HUDEP-2 (cell line): Measurements from ENCODE around the gene PLEKHM3.
"Not testable (repeated sequence)": the region's sequence is repeated elsewhere in the genome, so short reads cannot be mapped to it uniquely, and the experiment has no call there.

Experiments
- DNase-seq, 76 experiments: peaks; one replicate each; lab custom pipeline; 2025; ENCODE audit not compliant: unreplicated experiment in 76 of 76; lab: John Stamatoyannopoulos, UW

Gene PLEKHM3

DNA sequence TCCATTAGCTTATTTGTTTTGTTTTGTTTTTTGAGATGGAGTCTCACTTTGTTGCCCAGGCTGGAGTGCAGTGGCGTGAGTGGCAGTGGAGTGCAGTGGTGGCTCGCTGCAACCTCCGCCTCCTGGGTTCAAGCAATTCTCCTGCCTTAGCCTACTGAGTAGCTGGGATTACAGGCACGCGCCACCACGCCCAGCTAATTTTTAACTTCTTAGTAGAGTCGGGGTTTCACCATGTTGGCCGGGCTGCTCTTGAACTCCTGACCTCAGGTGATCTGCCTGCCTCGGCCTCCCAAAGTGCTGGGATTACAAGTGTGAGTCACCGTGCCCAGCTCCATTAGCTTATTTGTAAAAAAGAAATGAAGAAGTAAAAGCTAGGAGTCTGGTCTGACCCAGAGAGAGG is 213.7 kb downstream of the PLEKHM3 start:
- DNase-seq: not testable (repeated sequence)

DNA sequence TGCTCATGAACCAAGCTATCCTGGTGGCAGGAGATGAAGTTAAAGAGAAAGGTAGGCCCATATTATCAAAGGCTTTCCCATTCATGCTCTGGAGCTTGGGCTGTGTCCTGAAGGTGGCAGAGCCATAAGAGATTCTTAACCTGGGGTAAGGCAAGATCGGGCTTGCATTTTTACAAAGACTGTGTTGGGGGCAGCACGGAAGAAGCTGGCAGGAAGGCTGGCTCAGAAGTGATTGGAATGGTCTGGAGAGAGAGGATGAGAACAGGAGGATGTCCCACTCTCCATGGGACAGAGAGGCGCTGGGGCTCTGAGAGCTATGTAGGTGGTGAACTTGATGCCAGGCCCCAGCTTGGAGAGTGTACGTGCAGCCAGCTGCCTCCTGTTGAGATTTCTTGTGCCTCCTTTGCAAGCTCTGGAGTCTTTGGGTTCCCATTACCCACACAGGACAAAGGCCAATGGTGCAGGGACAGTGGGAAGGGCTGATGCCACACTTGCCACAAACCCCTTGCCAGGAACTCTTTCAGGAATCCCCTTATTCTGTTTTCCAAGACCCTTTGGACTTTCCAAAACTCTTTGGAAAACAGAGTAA is 215.0 kb downstream of the PLEKHM3 start:
- no peak for DNase-seq

DNA sequence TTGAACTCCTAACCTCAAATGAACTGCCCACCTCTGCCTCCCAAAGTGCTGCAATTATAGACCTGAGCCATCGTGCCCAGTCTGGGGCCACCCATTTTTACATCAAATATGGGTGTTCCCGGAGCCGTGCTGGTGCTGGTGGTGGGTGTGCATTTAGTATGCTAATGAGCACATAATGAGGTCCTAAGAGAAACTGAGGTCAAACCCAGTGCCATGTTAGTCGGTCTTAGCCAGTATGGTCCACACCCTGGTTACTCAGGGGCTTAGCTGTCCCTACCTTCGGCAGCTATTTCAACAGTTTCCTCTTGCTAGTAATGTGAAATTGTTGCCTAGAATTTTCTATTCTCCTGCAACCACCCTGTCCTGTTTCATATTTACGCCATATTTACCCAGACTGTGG is 217.2 kb downstream of the PLEKHM3 start:
- DNase-seq: no peak

DNA sequence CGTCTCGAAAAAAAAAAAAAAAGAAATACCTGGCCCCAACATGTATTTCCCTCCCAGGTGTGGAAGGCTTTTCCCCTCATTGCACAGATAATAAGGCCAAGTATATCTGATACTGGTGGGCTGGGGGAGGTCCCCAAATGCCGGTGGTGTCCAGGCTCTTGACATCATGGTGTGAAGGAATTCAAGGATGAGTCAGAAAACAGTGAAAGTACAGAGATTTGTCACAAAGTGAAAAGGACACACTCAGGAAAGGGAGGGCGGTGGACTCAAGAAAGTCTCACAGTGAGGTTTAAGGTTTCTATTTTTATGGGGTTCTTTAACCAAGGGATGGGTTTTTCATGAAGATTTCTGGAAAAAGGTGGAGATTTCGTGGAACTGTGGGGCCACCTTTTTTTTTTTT is 217.8 kb downstream of the PLEKHM3 start:
- DNase-seq: no peak

DNA sequence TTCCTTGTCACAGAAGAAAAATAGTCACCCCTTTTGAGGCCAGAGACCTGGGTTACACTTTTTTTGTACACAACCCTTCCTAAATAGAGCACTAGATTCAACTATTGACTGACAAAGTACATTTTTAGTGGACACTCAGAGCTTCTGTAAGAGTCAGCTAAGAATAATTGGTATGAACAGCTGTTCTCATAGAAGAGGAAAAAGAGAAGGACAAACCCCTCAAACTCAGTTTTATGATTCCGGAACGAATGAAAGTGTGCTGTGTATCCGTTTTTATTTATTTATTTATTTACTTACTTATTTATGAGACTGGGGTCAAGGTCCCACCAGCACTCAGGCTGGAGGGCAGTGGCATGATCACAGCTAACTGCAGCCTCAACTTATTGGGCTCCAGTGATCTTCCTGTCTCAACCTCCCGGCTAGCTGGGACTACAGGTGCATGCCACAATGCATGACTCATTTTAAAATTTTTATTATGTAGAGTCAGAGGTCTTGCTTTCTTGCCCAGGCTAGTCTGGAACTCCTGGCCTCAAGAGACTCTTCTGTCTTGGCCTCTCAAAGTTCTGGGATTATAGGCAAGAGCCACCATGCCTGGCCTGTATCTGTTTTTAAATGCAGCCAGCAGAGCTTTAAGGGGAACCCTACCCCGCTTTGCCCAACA is 219.6 kb downstream of the PLEKHM3 start:
- no peak for DNase-seq

DNA sequence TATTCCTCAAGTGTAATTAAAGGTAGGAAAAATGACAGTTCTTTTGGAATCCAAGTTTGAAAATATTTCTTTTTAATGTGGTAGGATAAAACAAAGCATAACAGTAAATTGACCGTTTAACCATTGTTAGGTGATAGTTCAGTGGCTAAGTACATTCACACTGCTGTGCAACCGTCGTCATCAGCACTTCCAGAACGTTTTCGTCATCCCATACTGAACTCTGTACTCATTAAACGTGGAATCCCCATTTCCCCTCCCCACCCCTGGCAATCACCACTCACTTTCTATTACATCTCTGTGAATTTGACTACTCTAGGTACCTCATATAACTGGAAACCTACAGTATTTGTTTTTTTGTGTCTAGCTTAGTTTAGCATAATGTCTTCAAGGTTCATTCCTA is 222.7 kb downstream of the PLEKHM3 start:
- no peak for DNase-seq

DNA sequence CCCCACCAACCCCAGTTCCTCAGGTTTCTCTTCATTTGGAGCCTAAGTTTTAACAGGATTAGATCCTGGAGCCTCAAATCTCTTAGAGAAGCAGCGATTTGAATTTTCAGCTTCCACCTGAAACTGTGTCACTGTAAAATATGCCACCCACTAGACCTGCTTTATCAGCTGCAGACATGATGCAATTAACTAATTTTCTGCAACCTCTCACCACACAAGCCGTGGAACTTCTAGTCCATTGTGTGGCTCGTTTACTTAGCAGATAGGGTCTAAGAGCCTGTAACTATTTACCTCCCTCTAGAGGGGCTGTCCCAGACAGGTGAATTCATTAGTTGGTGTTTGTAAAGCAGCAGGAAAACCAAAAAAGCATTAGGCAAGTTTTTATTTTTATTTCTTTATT is 224.1 kb downstream of the PLEKHM3 start:
- no peak for DNase-seq

DNA sequence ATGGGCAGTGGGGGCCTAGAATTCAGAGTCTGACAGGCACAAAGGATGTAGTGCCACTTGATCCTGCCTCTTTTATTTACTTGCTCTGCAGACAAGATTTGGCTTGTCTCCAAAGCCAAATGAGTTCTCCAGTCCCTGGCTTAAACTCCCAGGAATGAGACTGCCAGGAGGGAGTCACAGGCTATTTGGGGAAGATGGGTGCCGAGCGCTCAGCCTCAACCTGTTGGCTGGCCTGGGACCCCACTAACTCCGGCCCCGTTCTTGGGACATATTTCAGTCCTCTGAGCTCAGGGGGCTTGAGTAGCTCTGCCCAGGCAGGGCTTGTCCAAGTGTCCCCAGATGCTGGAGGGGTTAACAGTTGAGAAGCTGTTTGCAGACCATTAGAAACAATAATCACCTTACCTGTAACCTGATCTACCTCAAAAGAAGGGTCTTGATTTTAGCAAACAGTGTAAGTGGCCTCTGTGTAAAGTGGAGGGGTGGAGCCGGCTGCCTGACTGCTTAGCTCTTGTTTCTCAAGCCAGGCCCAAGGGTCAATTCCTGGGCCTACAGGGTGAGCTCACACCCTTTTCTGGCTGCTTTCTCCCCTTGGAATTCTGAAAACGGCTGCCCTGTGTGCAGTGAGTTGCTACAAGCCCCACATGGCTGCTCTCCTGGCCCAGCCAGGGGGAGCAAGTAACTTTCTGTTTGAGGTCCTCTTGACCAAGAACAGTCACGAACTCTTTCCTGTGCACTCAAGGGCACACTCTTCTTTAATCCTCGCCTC is 228.6 kb downstream of the PLEKHM3 start:
- no peak for DNase-seq

DNA sequence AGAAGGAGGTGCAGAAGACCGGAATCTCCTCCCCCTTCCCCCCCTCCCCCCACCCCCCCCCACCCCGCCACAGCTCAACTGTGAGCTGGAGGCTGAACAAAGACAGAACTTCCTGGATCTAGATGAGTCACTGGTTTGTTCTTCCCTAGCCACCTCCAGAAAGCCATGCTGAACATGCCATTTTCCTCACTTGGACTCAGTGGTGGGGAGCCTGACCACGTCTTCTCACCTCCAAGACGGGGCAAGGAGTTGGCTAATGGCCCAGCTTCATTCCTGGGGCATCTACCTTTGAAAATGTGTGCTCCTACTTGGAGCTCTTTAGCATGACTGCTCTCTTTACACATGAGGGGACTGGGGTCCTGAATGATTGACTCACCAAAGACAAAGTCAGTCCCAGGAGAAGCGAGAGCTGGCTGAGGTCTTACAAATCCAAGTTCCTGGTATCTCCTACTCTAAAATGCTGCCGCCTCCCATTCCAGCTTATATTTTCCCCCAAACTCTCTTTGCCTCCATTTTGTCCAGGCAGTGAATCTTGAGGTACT is 233.0 kb downstream of the PLEKHM3 start:
- peak in 1 of 76 experiments; percentile 1 for DNase-seq

DNA sequence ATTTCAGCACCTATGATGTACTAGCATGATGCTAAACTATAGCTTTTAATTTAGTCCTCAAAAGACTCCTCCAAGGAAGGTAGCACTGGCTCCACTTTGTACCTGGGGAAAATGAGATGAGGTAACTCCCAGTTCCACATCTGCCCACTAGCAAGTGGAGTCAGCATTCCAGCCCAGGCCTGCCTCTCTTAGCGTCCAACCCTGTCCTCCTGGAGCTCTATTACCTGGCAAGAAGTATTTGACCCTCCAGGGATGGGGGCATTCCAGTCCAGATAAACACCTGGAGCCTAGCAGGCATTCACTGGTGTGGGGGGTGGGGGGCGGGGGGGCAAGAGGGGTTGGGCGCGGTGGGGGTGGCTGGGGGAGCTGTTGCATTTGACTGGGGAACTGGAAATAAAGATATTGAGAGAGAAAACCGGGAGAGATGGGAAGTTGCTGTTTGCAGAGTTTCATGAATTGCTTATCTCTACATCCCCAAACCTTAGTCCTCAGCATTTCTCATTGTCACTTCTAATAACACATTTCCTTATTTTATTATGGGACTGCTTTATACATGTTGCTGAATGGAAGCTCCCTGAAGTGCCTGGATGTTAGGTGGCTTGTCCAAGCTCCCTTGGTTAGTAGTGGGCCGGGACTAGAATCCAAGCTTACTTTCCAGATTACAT is 233.6 kb downstream of the PLEKHM3 start:
- DNase-seq: no peak

DNA sequence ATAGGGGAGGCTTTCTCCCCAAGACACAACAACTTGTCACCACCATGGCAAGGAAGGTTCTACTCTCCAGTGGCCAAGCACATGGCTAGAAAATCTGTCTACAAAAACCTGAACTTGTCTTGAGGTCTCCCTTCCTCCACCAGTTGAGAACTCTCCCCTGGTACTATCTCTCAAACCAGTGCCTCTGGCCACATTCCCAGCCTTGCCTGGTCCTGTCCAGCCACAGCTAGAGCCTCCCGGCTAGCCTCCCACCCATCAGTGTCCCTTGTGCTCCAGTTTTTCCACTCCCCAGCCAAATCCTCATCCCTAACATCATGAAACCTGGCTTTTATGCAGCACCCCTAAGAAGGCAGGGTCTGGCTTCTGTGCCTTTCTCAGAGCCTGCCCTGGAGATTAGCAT is 234.4 kb downstream of the PLEKHM3 start:
- no peak for DNase-seq

DNA sequence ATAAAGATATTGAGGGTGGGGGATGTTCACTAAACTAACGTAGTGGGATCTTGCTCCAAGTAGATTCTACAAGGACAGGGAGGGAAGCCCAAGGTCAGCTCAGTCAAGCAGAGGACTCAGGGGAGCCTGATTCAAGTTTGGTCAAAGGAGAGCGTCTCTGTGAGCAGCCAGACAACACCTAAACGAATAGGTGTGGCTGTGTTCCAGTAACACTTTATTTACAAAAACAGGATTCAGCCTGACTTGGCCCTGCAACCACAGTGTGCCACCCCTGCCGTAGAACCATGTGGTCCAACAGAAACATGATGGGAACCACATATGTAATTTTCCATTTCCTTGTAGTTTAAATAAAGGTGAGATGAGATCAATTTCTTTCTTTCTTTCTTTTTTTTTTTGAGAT is 237.5 kb downstream of the PLEKHM3 start:
- DNase-seq: no peak

DNA sequence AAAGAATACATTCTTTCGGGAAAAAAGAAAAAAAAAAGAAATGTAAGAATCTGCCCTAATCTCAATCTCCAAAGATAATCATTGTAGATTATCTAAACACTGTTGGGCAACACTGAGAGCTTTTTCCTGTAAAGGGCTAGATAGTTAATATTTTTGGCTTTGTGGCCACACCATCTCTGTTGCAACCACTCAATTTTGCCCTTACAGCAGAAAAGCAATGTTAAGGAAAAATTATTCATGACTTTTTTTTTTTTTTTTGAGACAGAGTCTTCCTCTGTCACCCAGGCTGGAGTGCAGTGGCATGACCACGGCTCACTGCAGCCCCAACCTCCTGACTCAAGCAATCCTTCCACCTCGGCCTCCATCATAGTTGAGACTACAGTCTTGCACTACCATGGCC is 238.3 kb downstream of the PLEKHM3 start:
- DNase-seq: no peak

DNA sequence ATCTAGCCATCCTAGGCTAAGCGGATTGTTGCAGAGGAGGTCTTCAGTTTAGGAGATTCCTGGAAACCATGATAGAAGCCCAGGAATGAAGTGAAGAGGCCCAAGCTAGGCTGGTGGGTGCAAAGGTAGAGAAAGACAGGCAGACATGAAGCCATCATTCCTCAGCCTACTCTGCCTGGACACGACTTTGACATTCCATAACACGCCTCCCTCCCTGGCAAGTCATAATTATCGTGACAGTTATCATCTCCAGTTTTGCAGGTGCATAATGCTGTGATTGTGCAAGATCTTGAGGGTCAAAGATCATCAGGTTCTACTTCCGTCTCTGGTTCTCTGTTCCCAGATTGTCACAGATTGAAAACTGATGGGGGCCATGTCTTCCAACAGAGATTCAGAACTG is 240.4 kb downstream of the PLEKHM3 start:
- no peak for DNase-seq

DNA sequence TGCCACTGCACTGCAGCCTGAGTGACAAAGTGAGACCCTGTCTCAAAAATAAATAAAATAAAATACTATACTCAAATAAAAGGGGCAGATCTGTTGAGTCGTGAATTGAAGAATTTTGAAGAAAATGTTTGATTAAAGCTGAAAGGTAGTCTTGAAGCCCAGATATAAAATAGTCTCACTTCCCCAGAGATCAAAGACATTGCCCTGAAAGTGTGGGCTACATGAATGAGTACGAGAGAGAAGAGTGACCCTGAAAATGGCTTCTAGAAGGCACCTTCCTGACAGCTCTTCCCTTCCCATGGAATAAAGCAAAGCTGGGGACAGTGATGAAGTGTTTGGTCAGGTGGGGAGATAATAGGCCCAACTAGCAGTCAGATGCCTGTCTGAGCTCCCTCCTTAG is 241.8 kb downstream of the PLEKHM3 start:
- no peak for DNase-seq

DNA sequence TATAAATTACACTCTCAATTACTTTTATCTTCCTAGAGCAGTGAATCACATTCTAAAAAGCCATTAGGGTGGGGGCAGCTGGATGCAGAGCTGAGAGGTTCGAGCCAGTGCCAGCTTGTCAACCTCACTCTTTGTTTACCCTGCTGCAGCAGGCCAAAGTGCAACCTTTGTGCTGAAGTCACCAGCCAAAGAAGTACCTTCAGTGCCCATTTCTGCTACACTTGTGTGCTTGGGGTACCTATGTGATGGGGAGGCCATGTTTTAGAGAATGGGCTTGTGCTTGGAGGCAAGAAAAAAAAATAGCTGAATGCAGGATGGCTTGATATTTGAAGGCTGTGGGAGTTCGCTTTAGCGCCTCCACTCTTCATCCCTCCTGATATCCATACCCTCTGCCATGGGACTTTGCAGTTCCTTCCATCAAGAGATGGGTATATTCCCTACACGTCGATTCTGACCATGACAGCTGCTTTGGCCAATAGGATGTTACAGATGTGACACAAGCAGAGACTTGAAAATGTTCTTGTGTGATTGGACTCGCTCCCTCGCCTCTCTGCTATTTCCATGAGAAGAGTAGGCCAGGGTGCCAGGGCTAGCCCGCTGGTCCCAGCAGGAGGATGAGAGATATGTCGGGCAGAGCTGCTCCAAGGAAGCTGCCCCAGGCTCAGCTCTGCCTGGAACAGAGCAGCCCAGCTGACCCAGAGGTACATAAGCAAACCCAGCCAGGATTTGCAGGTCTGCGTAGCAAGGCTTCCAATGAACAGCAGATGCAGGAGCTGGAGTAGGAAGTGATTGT is 242.9 kb downstream of the PLEKHM3 start:
- DNase-seq: no peak

DNA sequence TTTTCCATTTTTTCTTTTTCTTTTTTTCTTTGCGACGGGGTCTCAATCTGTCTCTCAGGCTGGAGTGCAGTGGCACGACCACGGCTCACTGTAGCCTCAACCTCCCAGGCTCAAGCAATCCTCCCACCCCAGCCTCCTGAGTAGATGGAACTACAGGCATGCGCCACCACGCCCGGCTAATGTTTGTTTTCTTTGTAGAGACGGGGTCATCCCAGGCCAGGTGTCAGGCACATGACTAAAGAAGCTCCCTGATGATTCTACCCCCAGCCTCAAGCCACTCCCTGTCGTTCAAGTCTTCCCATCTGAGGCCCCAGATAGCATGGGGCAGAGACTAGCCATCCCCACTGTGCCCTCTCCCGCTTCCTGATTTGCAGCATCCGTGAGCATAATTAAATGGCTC is 245.8 kb downstream of the PLEKHM3 start:
- no peak for DNase-seq

DNA sequence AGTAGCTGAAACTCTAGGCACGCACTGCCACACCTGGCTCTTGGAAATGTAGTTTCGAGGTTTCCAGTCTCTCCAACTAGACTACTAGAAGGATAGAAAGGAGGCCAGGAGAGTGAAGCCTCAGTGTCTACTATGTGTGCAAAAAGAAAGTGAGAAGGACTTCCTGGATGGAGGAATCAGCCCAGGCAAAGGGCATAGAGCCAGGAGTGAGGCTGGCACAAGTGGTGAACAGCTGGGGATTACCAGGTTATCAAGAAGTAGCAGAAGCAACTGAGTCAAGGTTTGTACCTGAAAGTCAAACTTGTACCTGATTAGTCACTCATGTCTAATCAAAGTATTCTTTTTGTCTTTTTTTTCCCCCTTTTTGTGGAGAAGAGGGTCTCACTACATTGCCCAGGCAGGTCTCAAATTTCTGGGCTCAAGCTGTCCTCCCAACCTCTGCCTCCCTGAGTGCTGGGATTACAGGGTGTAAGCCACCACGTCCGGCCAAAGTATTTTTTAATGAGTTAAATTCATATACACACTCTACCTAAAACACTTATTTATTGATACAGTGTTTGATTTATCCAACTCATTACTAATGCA is 246.9 kb downstream of the PLEKHM3 start:
- DNase-seq: no peak

DNA sequence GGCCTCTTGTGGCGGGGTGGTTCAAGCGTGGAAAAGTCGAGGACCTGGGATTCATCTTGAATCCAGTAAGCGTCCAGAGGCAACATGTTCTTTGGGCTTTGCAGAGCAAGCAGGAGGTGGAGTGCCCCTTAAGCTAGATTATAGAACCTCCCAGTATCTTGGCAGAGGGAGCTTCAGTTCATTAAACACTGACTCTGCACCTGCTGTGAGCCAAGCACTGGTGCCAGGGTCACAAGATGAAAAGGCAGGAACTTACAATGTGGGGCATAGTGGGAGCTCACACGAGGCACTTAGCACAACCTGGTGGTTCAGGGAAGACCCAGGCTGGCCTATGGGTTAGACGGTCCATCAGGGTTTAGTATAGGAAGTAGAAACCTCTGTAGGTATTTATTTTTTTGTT is 248.2 kb downstream of the PLEKHM3 start:
- DNase-seq: no peak

DNA sequence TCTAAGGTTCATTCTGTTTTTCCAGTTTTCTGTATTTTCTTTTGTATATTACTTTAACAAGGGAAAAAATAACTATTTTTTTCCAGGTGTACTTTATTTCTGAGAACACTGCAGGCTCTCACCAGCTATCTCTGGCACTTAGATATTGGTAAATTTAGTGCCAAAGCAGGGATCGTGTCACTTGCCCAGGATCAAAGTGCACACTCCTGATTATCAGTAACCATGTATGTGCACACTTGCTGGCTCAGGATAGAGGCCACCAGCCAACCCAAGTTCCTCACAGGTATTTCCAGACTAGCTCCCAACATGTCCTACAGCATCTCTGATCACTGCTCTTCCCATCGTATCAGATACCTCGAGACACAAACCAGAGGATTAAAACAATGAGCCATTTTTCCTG is 249.9 kb downstream of the PLEKHM3 start:
- DNase-seq: no peak
